NCI-H345 (cell line): ENCODE results near the gene SUGCT.

Experiments
- DNase-seq: peaks from one replicate; lab custom pipeline; 2025; lab: John Stamatoyannopoulos, UW

The SUGCT gene

DNA sequence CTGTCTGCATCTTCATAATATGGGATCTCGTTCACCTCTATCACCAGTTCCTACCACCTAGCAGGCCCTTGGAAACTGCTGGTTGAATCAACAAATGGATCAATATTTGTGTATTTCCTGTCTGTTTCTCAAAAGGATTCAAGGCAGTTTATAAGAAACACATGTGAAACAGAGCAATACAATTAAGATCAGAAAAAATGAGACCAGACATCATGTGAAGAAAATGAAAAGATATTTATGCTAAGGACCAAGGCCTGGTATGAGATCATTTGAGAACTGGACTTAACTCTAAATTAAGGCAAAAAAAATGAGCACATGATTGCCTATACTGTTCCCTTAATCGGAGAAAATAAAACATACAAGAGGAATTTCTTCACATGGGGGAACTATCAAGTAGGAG, 589.0 kb downstream of the SUGCT start:
- DNase-seq: no peak

DNA sequence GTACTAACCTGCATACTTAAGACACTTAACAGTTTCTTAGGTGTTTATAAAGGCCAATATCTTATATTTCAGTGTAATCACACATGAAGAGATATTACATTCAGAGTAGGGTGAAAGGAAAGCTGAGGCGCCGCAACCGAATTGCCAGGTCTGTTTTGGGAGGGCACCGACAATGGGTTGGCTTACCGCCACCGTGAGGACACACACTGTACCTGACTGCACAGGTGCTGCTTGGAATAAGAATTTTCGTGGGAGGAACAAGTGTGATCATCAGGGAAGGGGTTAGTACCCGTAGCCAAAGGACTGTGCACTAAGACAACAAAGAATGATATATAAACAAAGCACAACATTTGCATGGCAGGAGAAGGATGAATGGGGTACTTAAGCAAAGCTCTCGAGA, 591.8 kb downstream of the SUGCT start:
- DNase-seq: no peak

- no peak for DNase-seq
Measured at GRCh38 chr7:40733114-40733513, 598.3 kb downstream of the SUGCT start.

DNA sequence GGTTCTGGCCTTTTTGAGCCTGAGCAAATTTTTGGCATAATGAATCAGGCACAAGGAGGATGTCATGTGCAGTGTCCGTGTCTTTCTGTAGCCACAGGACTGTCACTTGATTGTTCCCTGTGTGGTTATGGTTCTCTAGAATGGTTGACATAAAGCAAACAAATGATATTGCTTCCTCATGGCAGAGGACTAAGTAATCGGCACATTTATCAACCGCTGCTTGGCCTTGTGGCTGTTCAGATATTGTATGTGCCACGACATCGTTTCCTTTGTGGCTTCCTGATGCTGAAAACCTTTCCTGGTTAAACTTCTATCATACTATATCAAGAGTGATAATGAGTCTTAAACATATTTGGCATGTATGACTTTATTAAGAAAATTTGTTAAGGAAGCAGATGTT, 598.8 kb downstream of the SUGCT start:
- DNase-seq: no peak

DNA sequence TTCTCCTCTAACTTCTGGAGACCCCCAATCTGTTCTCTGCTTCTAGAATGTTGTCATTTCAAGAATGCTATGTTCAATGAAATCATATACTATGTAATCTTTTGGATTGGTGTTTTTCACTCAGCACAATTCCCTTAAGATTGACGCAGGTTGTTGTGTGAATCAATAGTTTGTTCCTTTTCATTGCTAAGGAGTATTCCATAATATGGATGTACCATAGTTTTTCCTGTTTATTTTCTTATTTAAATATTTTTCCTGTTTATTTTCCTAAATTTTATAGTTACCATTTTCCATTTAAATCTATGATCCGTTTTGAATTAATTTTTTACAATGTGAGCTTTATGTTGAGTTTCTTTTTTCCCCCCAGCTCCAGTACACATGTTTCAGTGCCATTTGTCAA, 604.5 kb downstream of the SUGCT start:
- no peak for DNase-seq

- no peak for DNase-seq
Measured at GRCh38 chr7:40742270-40742669, 607.5 kb downstream of the SUGCT start.

GRCh38 chr7:40746841-40747556, 612.2 kb downstream of the SUGCT start:
- DNase-seq: no peak

GRCh38 chr7:40747856-40748255, 613.1 kb downstream of the SUGCT start:
- no peak for DNase-seq

- no peak for DNase-seq
Measured at GRCh38 chr7:40749877-40750276, 615.1 kb downstream of the SUGCT start.

DNA sequence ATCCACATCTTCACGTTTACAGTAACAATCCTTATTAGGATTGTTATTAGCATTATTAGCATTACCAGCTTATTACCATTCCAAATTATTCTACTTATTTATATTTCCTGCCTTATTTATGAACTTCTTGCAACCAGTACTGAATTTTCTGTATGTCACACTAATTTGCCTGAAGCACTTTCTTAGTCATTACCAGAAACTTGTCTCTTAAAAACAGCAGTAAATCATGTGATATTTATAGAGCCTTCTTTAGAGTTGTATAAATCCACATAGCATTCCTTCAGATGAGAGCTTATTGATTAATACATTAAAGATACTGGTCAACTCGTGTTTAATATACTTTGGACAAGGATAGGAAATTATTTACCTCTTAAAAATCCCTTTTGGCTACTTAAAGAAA, 618.6 kb downstream of the SUGCT start:
- no peak for DNase-seq

DNA sequence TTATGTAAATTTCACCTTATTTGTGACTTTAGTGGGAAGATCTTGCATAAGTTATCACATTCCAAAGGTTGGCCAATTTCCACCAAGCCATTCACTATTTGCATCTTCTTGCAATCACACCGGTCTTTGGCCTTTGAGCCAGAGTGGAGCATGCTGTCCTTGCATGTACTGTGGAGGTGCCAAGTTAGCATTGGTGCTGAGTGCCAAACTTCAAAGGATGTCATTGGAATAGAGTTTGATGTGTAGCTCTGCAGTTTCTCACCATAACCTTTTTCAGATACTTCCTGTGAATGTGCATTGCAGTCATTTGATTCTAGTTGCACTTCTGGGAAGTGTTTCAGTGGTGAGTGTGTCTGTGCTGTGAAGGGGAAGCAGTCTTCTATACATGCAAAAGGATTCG, 620.6 kb downstream of the SUGCT start:
- no peak for DNase-seq

GRCh38 chr7:40757109-40757508, 622.3 kb downstream of the SUGCT start:
- no peak for DNase-seq

- no peak for DNase-seq
Measured at GRCh38 chr7:40758590-40758989, 623.8 kb downstream of the SUGCT start.

- DNase-seq: no peak
Measured at GRCh38 chr7:40760293-40760964, 625.6 kb downstream of the SUGCT start.

DNA sequence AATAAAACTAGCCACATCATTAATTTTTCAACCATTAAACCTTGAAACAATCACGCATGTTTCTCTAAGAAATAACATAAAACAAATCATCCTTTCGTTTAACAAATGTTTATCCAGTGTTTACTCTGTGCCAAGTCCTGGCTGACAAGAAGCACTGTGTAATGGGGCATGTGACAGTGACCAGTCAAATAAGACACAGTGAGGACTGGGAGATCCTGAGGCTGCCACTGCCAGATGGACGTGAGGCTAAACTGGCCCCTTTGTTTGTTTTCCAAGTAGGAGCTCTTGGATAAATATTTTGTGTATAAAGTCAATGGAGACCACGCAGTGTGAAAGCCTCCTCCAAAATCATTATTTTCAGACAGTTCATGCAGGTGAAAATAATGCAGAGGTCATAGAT, 626.2 kb downstream of the SUGCT start:
- DNase-seq: no peak

- DNase-seq: no peak
Measured at GRCh38 chr7:40761762-40762560, 627.2 kb downstream of the SUGCT start.

DNA sequence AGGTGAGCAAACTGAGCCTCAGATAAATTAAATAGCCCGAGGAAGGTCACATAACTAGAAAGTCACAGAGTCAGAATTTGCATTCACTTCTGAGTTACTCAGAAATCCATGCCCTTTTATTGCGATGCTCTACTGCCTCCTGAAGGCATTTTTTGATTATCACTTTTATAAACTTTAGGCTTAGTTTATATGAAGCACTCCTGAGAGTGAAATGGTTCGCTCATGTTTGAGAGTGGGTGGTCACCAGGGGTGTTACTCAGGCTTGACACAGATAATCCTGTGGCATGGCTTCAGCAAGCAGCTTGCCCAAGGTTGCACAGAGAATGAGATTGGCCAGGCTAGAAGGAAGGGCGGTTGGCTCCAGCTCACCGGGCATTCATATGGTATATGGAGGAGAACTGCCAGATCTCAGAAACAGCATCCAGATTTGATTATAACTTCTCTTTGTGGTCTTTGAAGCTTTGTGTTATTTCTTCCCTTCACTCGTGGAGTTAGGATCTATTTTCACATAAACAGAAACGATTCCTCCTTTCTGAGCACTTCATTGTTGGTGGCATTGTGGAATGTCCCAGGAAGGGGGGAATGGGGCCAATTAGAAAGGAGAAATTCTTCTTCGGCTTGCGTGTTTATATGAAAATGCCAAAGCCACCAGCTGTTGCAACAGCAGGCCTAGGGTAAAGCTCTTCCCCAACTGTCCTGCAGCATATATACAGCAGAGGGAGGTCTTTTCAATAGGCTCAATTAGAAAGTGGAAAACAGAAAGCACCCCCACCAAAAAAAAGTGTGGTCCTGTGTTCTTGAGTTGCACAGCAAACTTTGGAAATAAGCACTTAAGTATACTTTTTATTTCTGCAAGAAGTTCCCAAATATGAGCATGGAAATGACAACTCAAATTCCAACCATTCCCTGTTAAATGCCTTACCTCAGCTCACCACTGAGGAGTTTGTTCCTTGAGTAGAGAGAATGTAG, 628.8 kb downstream of the SUGCT start:
- DNase-seq: no peak

DNA sequence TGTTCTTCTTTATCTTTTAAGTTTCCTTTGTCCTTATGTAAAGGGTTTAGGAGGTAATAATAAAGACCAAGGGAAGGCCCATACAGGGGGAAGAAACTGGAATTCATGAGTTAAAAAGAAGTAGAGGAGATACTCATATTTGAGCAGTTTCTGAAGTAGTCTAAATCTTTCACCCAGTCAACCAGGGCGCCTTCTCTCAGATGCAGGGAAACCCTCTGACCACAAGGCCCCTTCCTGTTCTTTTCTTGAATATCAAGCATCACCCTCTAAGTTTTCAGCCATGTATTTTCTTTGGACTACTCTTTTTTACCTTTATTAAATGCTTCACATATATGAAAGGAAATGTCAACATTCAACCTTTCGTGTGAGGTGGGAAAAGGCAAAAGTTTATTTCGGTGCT, 630.8 kb downstream of the SUGCT start:
- DNase-seq: no peak

- DNase-seq: no peak
Measured at GRCh38 chr7:40772096-40772495, 637.3 kb downstream of the SUGCT start.

GRCh38 chr7:40773656-40774055, 638.9 kb downstream of the SUGCT start:
- DNase-seq: no peak

- DNase-seq: no peak
Measured at GRCh38 chr7:40775877-40776276, 641.1 kb downstream of the SUGCT start.
